BJ (cell line): ENCODE data around the gene CRB1. TPM values are rescaled to one million over a fixed set of nuclear protein-coding genes. Genes with fewer than 3 reads are reported as not detected.

Experiments
- CTCF ChIA-PET: fragments of 350-600 bp; formaldehyde crosslinking; extraction: SDS; loops from one replicate; lab custom pipeline; 2021; ENCODE audit warnings: antibody characterized with exemption, inconsistent platforms; lab: Yijun Ruan, JAX
- POLR2A ChIA-PET: fragments of 300-600 bp; sonication (Branson Sonifier 250); formaldehyde crosslinking; extraction: SDS; loops from one replicate; lab custom pipeline; 2021; ENCODE audit warnings: antibody characterized with exemption; lab: Charles Lee
- DNase-seq: peaks from one replicate; pipeline ENCODE4 v3.0.0-alpha.2; 2011; ENCODE audit warnings: low read depth
- H3K27me3 ChIP-seq: 2 replicates; pipeline ENCODE4 v1.6.0; 2011; ENCODE audit warnings: low read length; ENCODE audit not compliant: control insufficient read depth, insufficient read depth
- H3K36me3 ChIP-seq: 2 replicates; pipeline ENCODE4 v1.5.1; 2011; ENCODE audit warnings: low read length; ENCODE audit not compliant: control insufficient read depth, insufficient read depth
- H3K4me3 ChIP-seq: 2 replicates; pipeline ENCODE4 v1.5.1; 2011; ENCODE audit warnings: low read depth, mild to moderate bottlenecking, control low read depth, low read length
- CTCF ChIP-seq: IDR thresholded peaks from 2 replicates; pipeline ENCODE4 v1.5.1; 2011; ENCODE audit warnings: low read depth, mild to moderate bottlenecking, control low read depth, inconsistent platforms, low read length, moderate library complexity; ENCODE audit not compliant: insufficient read depth
- polyA plus RNA-seq: library from polyadenylated mRNA; depleted of rRNA; stranded (reverse); fragments of >200 nt; gene quantifications from 2 replicates; pipeline ENCODE4 v1.2.3, GENCODE V29; 2011

Gene CRB1
- polyA plus RNA-seq, 1 experiment, result 0.06 TPM

- Histone ChIP-seq H3K36me3 (no peaks in the 10 kb centered on the region), H3K4me3 (no peak overlapping the region), H3K27me3 (peaks cover 2% of the 10 kb centered on the region; the same call in 1 of the 2 replicates)
- TF ChIP-seq CTCF, result no peak
- DNase-seq, result no peak
- ChIA-PET POLR2A (no interaction called here), CTCF (interaction anchor here (0.8 kb wide), 1 partner anchor 9 kb away, joined by 3 read pairs; no protein-coding TSS in a partner anchor)
Measured at GRCh38 chr1:197471248-197471985, 203.4 kb downstream of the CRB1 start.

GRCh38 chr1:197472141-197472540 lies 204.1 kb downstream of the CRB1 start:
- no peak for TF ChIP-seq CTCF
- POLR2A ChIA-PET, result no interaction called here
- no peak overlapping the region for H3K4me3 ChIP-seq
- no peaks in the 10 kb centered on the region for H3K36me3 ChIP-seq
- DNase-seq, result no peak
- H3K27me3 ChIP-seq, result peaks cover 2% of the 10 kb centered on the region; the same call in 1 of the 2 replicates
- CTCF ChIA-PET, result interaction anchor here (1.3 kb wide), 1 partner anchor 47 kb away, joined by 4 read pairs; no protein-coding TSS in a partner anchor

GRCh38 chr1:197480446-197480845 lies 212.4 kb downstream of the CRB1 start:
- CTCF ChIA-PET, result interaction anchor here (1.0 kb wide), 1 partner anchor 9 kb away, joined by 3 read pairs; no protein-coding TSS in a partner anchor
- no peak overlapping the region for H3K4me3 ChIP-seq
- H3K27me3 ChIP-seq, result no peaks in the 10 kb centered on the region
- H3K36me3 ChIP-seq, result no peaks in the 10 kb centered on the region
- no peak for TF ChIP-seq CTCF
- DNase-seq, result no peak
- POLR2A ChIA-PET, result no interaction called here

- H3K27me3 ChIP-seq, result no peaks in the 10 kb centered on the region
- H3K36me3 ChIP-seq, result no peaks in the 10 kb centered on the region
- TF ChIP-seq CTCF, result no peak
- POLR2A ChIA-PET, result no interaction called here
- peak; percentile 15 for DNase-seq
- CTCF ChIA-PET, result no interaction called here
- no peak overlapping the region for H3K4me3 ChIP-seq
Measured at GRCh38 chr1:197481101-197481500, 213.0 kb downstream of the CRB1 start.

- no peak for TF ChIP-seq CTCF
- POLR2A ChIA-PET, result no interaction called here
- H3K4me3 ChIP-seq, result no peak overlapping the region
- no peaks in the 10 kb centered on the region for H3K27me3 ChIP-seq
- H3K36me3 ChIP-seq, result no peaks in the 10 kb centered on the region
- CTCF ChIA-PET, result interaction anchor here (0.9 kb wide), 1 partner anchor 11 kb away, joined by 3 read pairs; no protein-coding TSS in a partner anchor
- no peak for DNase-seq
Measured at GRCh38 chr1:197485790-197486189, 217.7 kb downstream of the CRB1 start.
